Gastrocnemius medialis (tissue), 4 donors: ENCODE results near the gene TAX1BP1. TPM values are rescaled to one million over a fixed set of nuclear protein-coding genes. Genes with fewer than 3 reads are reported as not detected.

Experiments used
- ATAC-seq, 2 donors: fragments of 150-250 bp; one replicate each; pipeline ENCODE4 v1.9.1; 2016
- DNase-seq, 2 donors: peaks; one replicate each; pipeline ENCODE4 v3.0.0-alpha.2; 2019
- H3K27ac ChIP-seq, 4 donors: fragments of 200-600 bp; sonication (generic); 1 replicate in 1 of 4; 2 replicates in 3 of 4; pipeline ENCODE4 v1.5.1; 2016 to 2018; ENCODE audit warnings: mild to moderate bottlenecking in 2 of 4, moderate library complexity in 1 of 4
- H3K27me3 ChIP-seq, 3 donors: fragments of 200-600 bp; sonication (generic) in 2 of 3; 1 replicate in 1 of 3; 2 replicates in 2 of 3; pipeline versions ENCODE4 v1.5.1 to v1.6.0; 2016 to 2019; ENCODE audit warnings: mild to moderate bottlenecking in 1 of 3, moderate library complexity in 1 of 3
- H3K36me3 ChIP-seq, 2 donors: fragments of 200-600 bp; sonication (generic) in 1 of 2; one replicate each; pipeline ENCODE4 v1.5.1; 2017 to 2018
- H3K4me1 ChIP-seq, 2 donors: fragments of 200-600 bp; sonication (generic) in 1 of 2; one replicate each; pipeline ENCODE4 v1.5.1; 2016 to 2017; ENCODE audit warnings: mild to moderate bottlenecking in 2 of 2
- H3K4me3 ChIP-seq, 4 donors: fragments of 200-600 bp; sonication (generic) in 3 of 4; 1 replicate in 1 of 4; 2 replicates in 3 of 4; pipeline ENCODE4 v1.5.1; 2016 to 2019; ENCODE audit warnings: mild to moderate bottlenecking in 2 of 4
- H3K9me3 ChIP-seq, 3 donors: fragments of 200-600 bp; sonication (generic) in 2 of 3; 1 replicate in 1 of 3; 2 replicates in 2 of 3; pipeline ENCODE4 v1.5.1; 2016 to 2019
- POLR2A ChIP-seq, 2 donors: fragments of 450-650 bp; IDR thresholded peaks; one replicate each; pipeline ENCODE4 v1.6.1; 2017; ENCODE audit warnings: antibody characterized with exemption in 2 of 2, mild to moderate bottlenecking in 2 of 2, moderate library complexity in 2 of 2
- in situ Hi-C, 4 donors: fragments of 200-750 bp; cut with MboI; loops; one replicate each; pipeline versions ENCODE4 v1.15.0 to v1.8.0; 2017; ENCODE audit warnings: low sequenced_read_pairs in 4 of 4
- intact Hi-C: fragments of 100-400 bp; cut with DNase I; formaldehyde crosslinking; loops from one replicate; pipeline ENCODE4 v1.15.1; 2023; ENCODE audit warnings: low total_unique reads
- total RNA-seq, 4 donors: library from RNA; depleted of rRNA; stranded (reverse); fragments of >200 nt; gene quantifications; one replicate each; pipeline versions ENCODE4 v1.1.0 to v1.2.3, GENCODE V29; 2016
- TF ChIP-seq, protein P1 (sequence below), 5 experiments: fragments of 450-650 bp in 3 of 5; fragments of 200-600 bp in 2 of 5; sonication (generic) in 2 of 5; IDR thresholded peaks in 4 of 5; conservative IDR thresholded peaks in 1 of 5; 1 replicate in 4 of 5; 2 replicates in 1 of 5; pipeline ENCODE4 v1.5.1; 2016 to 2019; ENCODE audit warnings: antibody characterized with exemption in 5 of 5, mild to moderate bottlenecking in 3 of 5, moderate library complexity in 3 of 5

The TAX1BP1 gene
- total RNA-seq, 4 donors from 2014 or later, result 110 to 136 (median 113) TPM

DNA sequence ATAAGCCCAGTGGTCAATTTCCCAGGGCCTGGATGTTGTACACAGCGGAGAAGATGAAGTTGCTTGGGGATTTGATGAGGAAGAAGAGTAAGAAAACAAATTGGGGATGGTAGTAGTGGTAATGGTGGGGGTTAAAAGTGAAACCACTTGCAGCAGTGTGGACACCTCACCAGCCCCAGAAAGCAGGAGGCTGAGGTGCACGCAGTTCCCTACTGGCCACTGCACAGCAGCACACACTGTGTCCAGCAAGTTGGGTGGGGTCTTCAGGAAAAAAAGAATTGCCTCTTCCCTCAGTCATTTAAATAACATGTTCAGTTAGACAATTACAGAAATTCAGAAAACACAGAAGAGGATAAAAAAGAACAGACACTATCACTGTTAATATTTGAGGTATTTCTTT lies 96.6 kb downstream of the TAX1BP1 start:
- H3K27me3 ChIP-seq, result no peaks in the 10 kb centered on the region
- intact Hi-C loops (no loop called here), in situ Hi-C loops (no loop called here)
- ATAC-seq, result no peak
- TF ChIP-seq POLR2A (IDR thresholded peaks at IDR 0.05), result no peak
- TF ChIP-seq, protein P1, sequence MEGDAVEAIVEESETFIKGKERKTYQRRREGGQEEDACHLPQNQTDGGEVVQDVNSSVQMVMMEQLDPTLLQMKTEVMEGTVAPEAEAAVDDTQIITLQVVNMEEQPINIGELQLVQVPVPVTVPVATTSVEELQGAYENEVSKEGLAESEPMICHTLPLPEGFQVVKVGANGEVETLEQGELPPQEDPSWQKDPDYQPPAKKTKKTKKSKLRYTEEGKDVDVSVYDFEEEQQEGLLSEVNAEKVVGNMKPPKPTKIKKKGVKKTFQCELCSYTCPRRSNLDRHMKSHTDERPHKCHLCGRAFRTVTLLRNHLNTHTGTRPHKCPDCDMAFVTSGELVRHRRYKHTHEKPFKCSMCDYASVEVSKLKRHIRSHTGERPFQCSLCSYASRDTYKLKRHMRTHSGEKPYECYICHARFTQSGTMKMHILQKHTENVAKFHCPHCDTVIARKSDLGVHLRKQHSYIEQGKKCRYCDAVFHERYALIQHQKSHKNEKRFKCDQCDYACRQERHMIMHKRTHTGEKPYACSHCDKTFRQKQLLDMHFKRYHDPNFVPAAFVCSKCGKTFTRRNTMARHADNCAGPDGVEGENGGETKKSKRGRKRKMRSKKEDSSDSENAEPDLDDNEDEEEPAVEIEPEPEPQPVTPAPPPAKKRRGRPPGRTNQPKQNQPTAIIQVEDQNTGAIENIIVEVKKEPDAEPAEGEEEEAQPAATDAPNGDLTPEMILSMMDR (IDR thresholded peaks at IDR 0.05 in 4 of 5, conservative IDR thresholded peaks at IDR 0.05 in 1 of 5), result no peak
- H3K4me3 ChIP-seq, result no peak overlapping the region
- H3K9me3 ChIP-seq, result no peaks in the 10 kb centered on the region
- H3K4me1 ChIP-seq, result peaks cover 5 to 8% of the 10 kb centered on the region in 2 donors
- DNase-seq, result no peak
- no peak overlapping the region for H3K27ac ChIP-seq
- no peaks in the 10 kb centered on the region for H3K36me3 ChIP-seq

DNA sequence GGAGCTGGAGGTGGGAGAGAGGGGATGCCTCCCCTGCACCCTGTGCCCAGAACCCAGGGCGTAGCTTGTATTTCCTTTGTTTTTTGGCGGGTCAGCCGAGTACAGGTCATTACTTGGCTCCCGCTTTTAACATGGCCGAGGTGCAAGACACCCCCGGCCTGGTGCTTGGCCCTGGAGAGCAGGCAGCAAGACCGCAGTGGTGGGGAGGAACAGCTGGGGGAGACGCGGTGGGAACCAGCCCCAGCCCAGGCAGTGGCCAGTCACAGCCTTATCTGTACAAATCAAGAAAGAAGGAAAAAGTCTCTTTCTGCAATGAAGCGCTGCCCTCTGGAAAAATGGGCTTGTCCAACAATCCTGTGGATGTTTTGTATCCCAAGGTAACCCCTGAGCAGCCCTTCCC lies 99.1 kb downstream of the TAX1BP1 start:
- Histone ChIP-seq H3K4me1 (peaks cover 0 to 12% of the 10 kb centered on the region in 2 donors), H3K27me3 (no peaks in the 10 kb centered on the region), H3K27ac (no peak overlapping the region), H3K36me3 (no peaks in the 10 kb centered on the region), H3K4me3 (no peak overlapping the region), H3K9me3 (no peaks in the 10 kb centered on the region)
- intact Hi-C loops (no loop called here), in situ Hi-C loops (no loop called here)
- DNase-seq (no peak), ATAC-seq (no peak)
- TF ChIP-seq, protein P1 (IDR thresholded peaks at IDR 0.05 in 4 of 5, conservative IDR thresholded peaks at IDR 0.05 in 1 of 5), result no peak
- no peak for TF ChIP-seq POLR2A (IDR thresholded peaks at IDR 0.05)

DNA sequence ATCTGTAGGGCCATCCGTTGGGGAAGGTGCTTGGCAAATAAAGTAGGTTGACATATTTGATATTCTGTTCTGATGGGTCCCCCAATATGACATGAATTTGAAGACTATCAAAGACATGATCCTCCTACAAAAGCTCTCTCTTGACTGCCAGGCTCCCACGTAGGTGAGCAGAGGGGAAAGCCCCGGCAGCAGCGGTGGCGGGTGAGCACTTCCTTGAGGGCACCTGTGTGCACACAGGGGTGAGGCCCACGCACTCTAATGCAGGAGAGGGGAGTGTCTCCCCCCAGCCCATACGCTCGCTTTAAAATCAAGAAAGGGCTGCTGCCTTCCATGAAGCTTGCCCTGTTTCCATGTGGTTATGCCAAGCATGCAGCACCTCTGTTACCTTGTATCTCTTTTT lies 100.4 kb downstream of the TAX1BP1 start:
- in situ Hi-C loops (no loop called here), intact Hi-C loops (no loop called here)
- ATAC-seq (no peak), DNase-seq (no peak)
- H3K4me3 ChIP-seq, result no peak overlapping the region
- H3K4me1 ChIP-seq, result peaks cover 0 to 8% of the 10 kb centered on the region in 2 donors
- TF ChIP-seq, protein P1 (IDR thresholded peaks at IDR 0.05 in 4 of 5, conservative IDR thresholded peaks at IDR 0.05 in 1 of 5), result no peak
- no peak for TF ChIP-seq POLR2A (IDR thresholded peaks at IDR 0.05)
- H3K27me3 ChIP-seq, result no peaks in the 10 kb centered on the region
- H3K36me3 ChIP-seq, result no peaks in the 10 kb centered on the region
- no peak overlapping the region for H3K27ac ChIP-seq
- no peaks in the 10 kb centered on the region for H3K9me3 ChIP-seq

DNA sequence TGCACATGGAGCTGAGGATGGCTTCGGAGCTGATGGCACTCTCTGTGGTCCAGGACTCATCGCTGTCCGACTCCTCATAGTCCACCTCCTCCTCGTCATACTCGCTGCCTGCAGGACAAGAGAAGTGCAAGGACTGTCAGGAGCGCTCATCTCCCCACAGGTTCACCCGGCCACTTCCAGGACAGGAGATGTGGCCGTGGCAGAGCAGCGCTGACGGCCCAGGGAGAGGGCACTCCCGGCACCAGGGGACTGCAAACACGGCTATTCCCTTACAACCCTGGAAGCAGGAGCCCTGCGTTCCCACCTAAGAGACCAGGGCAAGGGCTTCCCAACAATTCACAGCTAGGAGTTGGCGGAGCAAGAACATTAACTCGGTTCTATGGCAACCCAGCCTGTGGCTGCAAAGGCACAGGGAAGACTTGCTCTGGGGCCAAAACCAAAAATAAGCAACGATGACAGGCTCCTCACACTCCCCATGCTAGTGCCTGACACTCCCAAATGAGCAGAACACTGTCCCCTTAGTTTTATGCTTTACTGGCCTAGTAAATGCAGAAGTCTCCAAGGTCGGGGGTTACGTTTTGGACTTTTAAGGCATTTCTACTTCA lies 100.9 kb downstream of the TAX1BP1 start:
- intact Hi-C loops (no loop called here), in situ Hi-C loops (no loop called here)
- Histone ChIP-seq H3K4me3 (no peak overlapping the region), H3K4me1 (peaks cover 0 to 8% of the 10 kb centered on the region in 2 donors), H3K9me3 (no peaks in the 10 kb centered on the region), H3K27ac (no peak overlapping the region), H3K27me3 (no peaks in the 10 kb centered on the region), H3K36me3 (no peaks in the 10 kb centered on the region)
- TF ChIP-seq, protein P1 (IDR thresholded peaks at IDR 0.05 in 4 of 5, conservative IDR thresholded peaks at IDR 0.05 in 1 of 5), result no peak
- TF ChIP-seq POLR2A (IDR thresholded peaks at IDR 0.05), result no peak
- no peak for DNase-seq
- no peak for ATAC-seq
